ENCODE results near the gene CYP3A7.
"Not testable (repeated sequence)": the region's sequence is repeated elsewhere in the genome, so short reads cannot be mapped to it uniquely, and the experiment has no call there.

The CYP3A7 gene

GRCh38 chr7:99755085-99755484 lies 20.1 kb upstream of the CYP3A7 start:
- no peak overlapping the region for H3K27ac ChIP-seq (ENCODE audit: low read depth, low read length)
- TF ChIP-seq CTCF (IDR thresholded peaks at IDR 0.05; ENCODE audit: low read depth, low read length, poor library complexity, severe bottlenecking) (no peak), EZH2phosphoT487 (IDR thresholded peaks at IDR 0.05; ENCODE audit: borderline replicate concordance, low read length) (no peak)
- H3K9me2 ChIP-seq (replicated peaks; ENCODE audit: control insufficient read depth, low read length) = no peaks in the 10 kb centered on the region
- H3K4me2 ChIP-seq (ENCODE audit: low read length) = no peak overlapping the region
- no peaks in the 10 kb centered on the region for H3K79me2 ChIP-seq (ENCODE audit: control insufficient read depth, low read length)
- H3K27me3 ChIP-seq (ENCODE audit: control insufficient read depth, low read length) = peaks cover 42% of the 10 kb centered on the region
- H3K36me3 ChIP-seq (ENCODE audit: control insufficient read depth, low read length) = no peaks in the 10 kb centered on the region
- H3K4me3 ChIP-seq (ENCODE audit: low read length) = no peak overlapping the region
- no peaks in the 10 kb centered on the region for H3F3A ChIP-seq (ENCODE audit: control insufficient read depth, insufficient read depth)
- H4K20me1 ChIP-seq (ENCODE audit: control insufficient read depth, insufficient read depth, low read depth, low read length) = no peaks in the 10 kb centered on the region
- no peaks in the 10 kb centered on the region for H3K9me3 ChIP-seq (ENCODE audit: control insufficient read depth, insufficient read depth, low read length)
- H3K4me1 ChIP-seq (ENCODE audit: control insufficient read depth, low read length) = no peaks in the 10 kb centered on the region

- Histone ChIP-seq H3K79me2 (ENCODE audit: control insufficient read depth, low read length) (no peaks in the 10 kb centered on the region), H3K4me2 (ENCODE audit: low read length) (no peak overlapping the region), H3F3A (ENCODE audit: control insufficient read depth, insufficient read depth) (no peaks in the 10 kb centered on the region), H3K27me3 (ENCODE audit: control insufficient read depth, low read length) (peaks cover 41% of the 10 kb centered on the region), H3K4me1 (ENCODE audit: control insufficient read depth, low read length) (no peaks in the 10 kb centered on the region), H3K9me2 (replicated peaks; ENCODE audit: control insufficient read depth, low read length) (no peaks in the 10 kb centered on the region), H3K36me3 (ENCODE audit: control insufficient read depth, low read length) (no peaks in the 10 kb centered on the region), H4K20me1 (ENCODE audit: control insufficient read depth, insufficient read depth, low read depth, low read length) (no peaks in the 10 kb centered on the region), H3K4me3 (ENCODE audit: low read length) (no peak overlapping the region), H3K27ac (ENCODE audit: low read depth, low read length) (no peak overlapping the region), H3K9me3 (ENCODE audit: control insufficient read depth, insufficient read depth, low read length) (no peaks in the 10 kb centered on the region)
- TF ChIP-seq EZH2phosphoT487 (IDR thresholded peaks at IDR 0.05; ENCODE audit: borderline replicate concordance, low read length) = no peak
- no peak for TF ChIP-seq CTCF (IDR thresholded peaks at IDR 0.05; ENCODE audit: low read depth, low read length, poor library complexity, severe bottlenecking)
Measured at GRCh38 chr7:99752356-99752755, 17.4 kb upstream of the CYP3A7 start.

GRCh38 chr7:99751322-99752052 lies 16.5 kb upstream of the CYP3A7 start:
- H3K27ac ChIP-seq (ENCODE audit: low read depth, low read length); H3K4me1 ChIP-seq (ENCODE audit: control insufficient read depth, low read length); H3K79me2 ChIP-seq (ENCODE audit: control insufficient read depth, low read length); H3F3A ChIP-seq (ENCODE audit: control insufficient read depth, insufficient read depth); H3K4me3 ChIP-seq (ENCODE audit: low read length); H3K9me2 ChIP-seq (replicated peaks; ENCODE audit: control insufficient read depth, low read length); H3K36me3 ChIP-seq (ENCODE audit: control insufficient read depth, low read length); H3K9me3 ChIP-seq (ENCODE audit: control insufficient read depth, insufficient read depth, low read length); H3K4me2 ChIP-seq (ENCODE audit: low read length); H4K20me1 ChIP-seq (ENCODE audit: control insufficient read depth, insufficient read depth, low read depth, low read length): not testable (repeated sequence)
- peaks cover 41% of the 10 kb centered on the region for H3K27me3 ChIP-seq (ENCODE audit: control insufficient read depth, low read length)

GRCh38 chr7:99748846-99749579 lies 14.0 kb upstream of the CYP3A7 start:
- Histone ChIP-seq H3K9me2 (replicated peaks; ENCODE audit: control insufficient read depth, low read length) (no peaks in the 10 kb centered on the region), H3K4me1 (ENCODE audit: control insufficient read depth, low read length) (no peaks in the 10 kb centered on the region), H3K27me3 (ENCODE audit: control insufficient read depth, low read length) (peaks cover 35% of the 10 kb centered on the region), H3K9me3 (ENCODE audit: control insufficient read depth, insufficient read depth, low read length) (no peaks in the 10 kb centered on the region), H3K4me2 (ENCODE audit: low read length) (no peak overlapping the region), H4K20me1 (ENCODE audit: control insufficient read depth, insufficient read depth, low read depth, low read length) (no peaks in the 10 kb centered on the region), H3K79me2 (ENCODE audit: control insufficient read depth, low read length) (no peaks in the 10 kb centered on the region), H3F3A (ENCODE audit: control insufficient read depth, insufficient read depth) (no peaks in the 10 kb centered on the region), H3K36me3 (ENCODE audit: control insufficient read depth, low read length) (no peaks in the 10 kb centered on the region), H3K4me3 (ENCODE audit: low read length) (no peak overlapping the region), H3K27ac (ENCODE audit: low read depth, low read length) (no peak overlapping the region)
- no peak for TF ChIP-seq CTCF (IDR thresholded peaks at IDR 0.05; ENCODE audit: low read depth, low read length, poor library complexity, severe bottlenecking)
- no peak for TF ChIP-seq EZH2phosphoT487 (IDR thresholded peaks at IDR 0.05; ENCODE audit: borderline replicate concordance, low read length)

GRCh38 chr7:99746915-99747314 lies 11.9 kb upstream of the CYP3A7 start:
- H3K79me2 ChIP-seq (ENCODE audit: control insufficient read depth, low read length); H3K36me3 ChIP-seq (ENCODE audit: control insufficient read depth, low read length); H3K4me1 ChIP-seq (ENCODE audit: control insufficient read depth, low read length); H3K9me2 ChIP-seq (replicated peaks; ENCODE audit: control insufficient read depth, low read length); H4K20me1 ChIP-seq (ENCODE audit: control insufficient read depth, insufficient read depth, low read depth, low read length); H3K27ac ChIP-seq (ENCODE audit: low read depth, low read length); H3K4me3 ChIP-seq (ENCODE audit: low read length); H3F3A ChIP-seq (ENCODE audit: control insufficient read depth, insufficient read depth); H3K4me2 ChIP-seq (ENCODE audit: low read length); H3K9me3 ChIP-seq (ENCODE audit: control insufficient read depth, insufficient read depth, low read length): not testable (repeated sequence)
- peaks cover 21% of the 10 kb centered on the region for H3K27me3 ChIP-seq (ENCODE audit: control insufficient read depth, low read length)

Data from DOHH2 (cell line).